NCI-H748 treated with DMSO at 0.1 percent for 48 hours (cell line): ENCODE results near the gene WDR64.

Experiments used
- DNase-seq: peaks from one replicate; lab custom pipeline; 2025; lab: John Stamatoyannopoulos, UW

The WDR64 gene

GRCh38 chr1:241738284-241739078, 86.4 kb downstream of the WDR64 start:
- DNase-seq: no peak

GRCh38 chr1:241742084-241742483, 90.0 kb downstream of the WDR64 start:
- DNase-seq: no peak

- no peak for DNase-seq
These were observed 92.5 kb downstream of the WDR64 start for GRCh38 chr1:241744591-241744990.

- no peak for DNase-seq
These were observed 95.9 kb downstream of the WDR64 start for GRCh38 chr1:241747992-241748391.

DNA sequence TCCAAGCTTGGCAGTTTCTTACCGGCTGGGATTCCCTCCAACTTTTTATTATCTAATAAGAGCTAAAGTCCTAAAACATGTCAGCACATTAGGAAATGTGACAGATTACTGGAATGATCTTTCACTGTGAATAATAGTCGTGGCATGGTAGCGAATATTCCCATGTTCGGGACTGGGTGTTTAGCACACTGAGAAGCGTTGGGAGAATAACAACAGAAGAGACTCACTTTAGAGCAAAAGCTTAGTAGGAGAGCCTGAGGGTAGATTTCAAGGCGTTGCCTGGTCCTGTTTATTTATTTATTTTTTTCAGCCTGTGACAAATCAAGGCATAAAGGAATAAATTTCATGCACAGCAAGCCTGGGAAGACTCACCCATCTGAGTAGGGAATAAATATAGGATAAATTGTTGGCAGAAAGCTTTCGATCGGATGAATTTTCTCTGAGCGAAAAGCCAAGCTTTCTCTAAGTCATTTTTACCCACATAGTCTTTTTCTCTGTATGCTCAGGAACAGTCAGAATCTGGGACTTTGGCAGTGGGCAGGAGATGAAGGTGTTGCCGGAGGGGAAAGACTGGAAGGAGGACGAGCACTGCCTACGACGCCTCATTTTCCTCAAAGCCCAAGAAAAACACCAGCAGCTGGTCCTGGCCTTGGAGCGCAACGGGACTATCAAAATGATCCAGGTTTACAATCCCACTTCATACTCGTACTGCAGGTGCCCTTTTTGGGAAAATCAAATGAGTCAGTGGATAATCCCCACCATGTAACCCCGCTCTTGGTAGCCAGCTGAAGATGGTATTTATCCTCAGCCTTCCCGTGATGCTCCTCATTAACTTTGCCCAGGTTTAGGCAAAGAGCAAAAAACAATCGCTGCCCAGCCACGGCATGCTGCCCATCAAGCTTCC, 97.2 kb downstream of the WDR64 start:
- DNase-seq: no peak

- DNase-seq: no peak
These were observed 98.0 kb downstream of the WDR64 start for GRCh38 chr1:241749945-241750695.

DNA sequence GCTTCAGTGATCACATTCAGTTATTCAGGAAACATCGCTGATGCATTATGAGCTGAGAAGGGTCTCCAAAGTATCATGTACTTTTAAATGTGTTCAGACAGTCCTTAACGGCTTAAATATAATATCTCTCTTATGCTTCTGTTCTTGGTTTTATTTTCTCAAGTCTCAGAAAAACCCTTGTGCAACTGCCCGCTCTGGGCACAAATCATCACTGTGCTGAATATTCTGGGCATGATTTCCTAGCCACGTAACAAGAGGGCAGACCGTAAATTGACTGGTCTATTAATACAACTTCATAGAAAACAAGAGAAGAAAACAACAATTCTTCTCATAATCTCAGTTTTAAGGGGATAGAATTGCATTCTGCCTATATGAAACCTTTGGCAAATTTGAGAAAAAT, 99.4 kb downstream of the WDR64 start:
- no peak for DNase-seq

DNA sequence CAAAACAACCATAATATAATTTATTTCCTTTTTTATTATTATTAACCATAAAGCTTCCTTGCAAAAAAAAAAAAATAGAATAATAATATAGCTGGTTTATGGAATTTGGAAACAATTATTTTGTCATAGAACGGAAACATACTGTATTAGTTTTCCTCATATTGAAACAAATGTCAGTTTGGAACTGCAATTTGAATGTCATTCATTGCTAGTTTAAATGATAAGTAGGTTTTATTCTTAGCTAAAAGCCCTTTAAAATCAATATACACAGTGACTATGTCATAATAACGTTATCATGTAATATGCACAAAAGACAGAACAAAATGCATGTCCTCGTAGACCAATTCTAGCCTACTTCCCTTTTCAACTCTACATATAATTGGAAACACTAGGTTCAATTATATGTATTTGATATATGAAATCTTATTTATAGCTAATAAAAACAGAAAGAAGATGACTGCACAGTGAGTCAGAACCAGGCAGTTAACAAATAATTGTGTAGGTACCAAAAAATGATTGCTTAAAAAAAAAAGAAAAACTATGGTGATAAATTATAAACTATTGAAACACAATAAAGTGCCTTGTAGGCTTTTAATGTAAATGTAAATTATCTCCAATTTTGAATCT, 110.7 kb downstream of the WDR64 start:
- DNase-seq: no peak

DNA sequence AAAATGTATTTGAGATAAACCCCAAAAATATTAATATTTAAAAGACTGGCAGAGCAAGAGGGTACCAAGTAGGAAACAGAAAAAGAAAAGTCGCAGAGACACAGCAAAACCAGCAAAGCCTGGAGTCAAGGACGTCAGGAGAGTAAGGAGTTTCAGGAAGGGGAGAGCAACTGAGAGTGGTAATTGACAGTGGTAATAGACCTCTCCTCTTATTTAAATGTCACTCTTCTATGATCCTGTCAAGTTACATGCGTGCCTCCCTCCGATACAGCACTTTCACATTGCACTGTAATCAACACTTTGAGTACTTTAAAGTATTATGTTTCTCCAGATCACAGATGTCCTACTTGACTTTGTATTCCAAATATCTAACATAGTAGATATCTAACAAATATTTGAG, 113.3 kb downstream of the WDR64 start:
- DNase-seq: no peak

DNA sequence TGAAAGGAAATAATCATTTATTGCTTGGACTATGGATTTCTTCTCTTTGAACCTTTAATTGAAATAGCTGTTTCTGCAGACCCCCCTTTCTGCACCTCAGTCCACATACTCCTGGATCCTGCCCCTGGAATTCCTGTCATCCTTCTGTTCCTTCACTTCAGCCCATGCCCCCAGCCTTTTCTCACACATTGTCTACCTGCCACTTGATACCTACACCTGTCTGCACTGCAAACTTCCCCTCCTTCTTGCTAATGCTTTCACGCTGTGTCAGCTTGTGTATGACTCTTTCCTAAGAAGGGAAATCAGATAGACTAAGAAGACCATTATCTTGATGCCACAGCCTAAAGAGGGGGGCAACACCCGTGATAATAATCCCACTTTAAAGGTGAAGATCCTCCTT, 115.7 kb downstream of the WDR64 start:
- DNase-seq: no peak

GRCh38 chr1:241770115-241770514, 118.0 kb downstream of the WDR64 start:
- DNase-seq: no peak

- DNase-seq: no peak
These were observed 119.0 kb downstream of the WDR64 start for GRCh38 chr1:241771117-241771516.

DNA sequence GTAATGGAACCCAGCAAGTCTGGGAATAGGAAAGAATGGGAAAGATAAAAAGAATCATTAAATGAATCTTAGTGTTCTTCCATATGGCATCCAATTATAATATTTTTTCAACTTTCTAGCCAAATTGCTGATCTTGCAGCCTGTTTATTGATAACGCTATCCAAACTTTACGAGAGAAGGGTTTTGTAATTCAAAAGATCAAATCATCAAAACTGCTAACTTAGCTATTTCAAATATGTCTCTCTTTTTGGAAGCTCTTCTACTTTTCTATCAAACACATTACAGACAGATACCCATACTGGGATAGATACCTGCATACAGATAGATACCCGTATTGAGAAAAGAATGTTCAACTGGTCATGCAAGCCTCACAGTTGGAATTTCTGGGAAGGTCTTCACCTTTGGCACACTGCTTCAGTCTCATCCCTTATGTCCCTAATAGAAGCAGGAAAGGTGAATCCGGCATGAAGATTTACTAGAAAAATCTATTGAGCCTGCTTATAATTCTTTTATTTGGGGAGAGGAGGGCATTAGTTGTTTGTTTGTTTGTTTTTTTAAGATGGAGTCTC, 120.9 kb downstream of the WDR64 start:
- DNase-seq: no peak

- no peak for DNase-seq
These were observed 121.9 kb downstream of the WDR64 start for GRCh38 chr1:241773991-241774390.

- no peak for DNase-seq
These were observed 122.9 kb downstream of the WDR64 start for GRCh38 chr1:241775021-241775420.

DNA sequence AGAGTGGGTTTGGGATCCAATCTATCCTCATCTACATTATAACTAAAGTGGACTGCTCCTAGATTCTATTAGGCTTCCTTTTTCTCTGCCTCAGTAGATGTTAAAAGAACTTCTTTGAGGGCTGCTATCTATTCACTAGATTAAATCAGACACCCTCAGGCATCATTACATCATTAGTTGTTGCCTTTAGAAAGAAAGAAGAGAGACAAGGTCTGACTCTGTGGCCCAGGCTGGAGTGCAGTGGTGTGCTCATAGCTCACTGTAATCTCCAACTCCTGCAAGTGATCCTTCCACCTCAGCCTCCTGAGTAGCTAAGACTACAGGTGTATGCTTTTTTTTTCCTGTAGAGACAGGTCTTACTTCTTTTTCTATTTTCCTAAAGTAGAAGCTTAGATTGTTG, 124.8 kb downstream of the WDR64 start:
- DNase-seq: no peak

DNA sequence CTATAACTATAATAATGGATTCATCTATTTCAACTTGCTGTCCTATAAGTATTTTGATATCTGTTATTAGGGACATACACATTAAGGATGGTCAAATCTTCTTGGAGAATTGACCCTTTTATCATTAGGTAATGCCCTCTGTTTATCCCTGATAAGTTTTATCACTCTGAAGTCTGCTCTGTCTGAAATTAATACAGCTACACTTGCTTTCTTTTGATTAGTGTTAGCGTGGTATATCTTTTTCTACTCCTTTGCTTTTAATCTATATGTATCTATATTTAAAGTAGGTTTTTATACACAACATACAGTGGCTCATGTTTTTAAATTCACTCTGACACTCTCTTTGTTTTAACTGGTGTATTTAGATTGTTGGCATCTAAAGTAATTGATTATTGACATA, 126.0 kb downstream of the WDR64 start:
- no peak for DNase-seq

- no peak for DNase-seq
These were observed 127.8 kb downstream of the WDR64 start for GRCh38 chr1:241779897-241780296.

- no peak for DNase-seq
These were observed 130.3 kb downstream of the WDR64 start for GRCh38 chr1:241782396-241782795.

DNA sequence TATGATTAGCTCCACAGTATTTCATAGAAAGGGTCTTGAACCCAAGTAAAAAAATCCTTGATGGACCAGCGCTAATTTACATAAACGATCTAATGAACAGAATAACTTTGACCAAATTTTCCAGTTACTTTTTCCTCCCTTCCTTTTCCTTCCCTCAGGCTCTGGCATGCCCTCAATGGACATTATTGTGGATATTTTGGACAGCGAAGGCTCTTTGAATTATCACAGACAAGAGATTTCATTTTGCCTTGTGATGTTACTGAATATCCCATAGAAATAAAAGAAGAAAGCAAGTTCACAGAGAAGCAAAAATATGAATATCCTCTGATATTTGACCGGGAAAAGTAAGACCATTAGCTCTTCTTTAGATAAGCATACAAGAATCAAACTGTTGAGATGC, 135.6 kb downstream of the WDR64 start:
- DNase-seq: no peak

- no peak for DNase-seq
These were observed 137.0 kb downstream of the WDR64 start for GRCh38 chr1:241789061-241789460.

DNA sequence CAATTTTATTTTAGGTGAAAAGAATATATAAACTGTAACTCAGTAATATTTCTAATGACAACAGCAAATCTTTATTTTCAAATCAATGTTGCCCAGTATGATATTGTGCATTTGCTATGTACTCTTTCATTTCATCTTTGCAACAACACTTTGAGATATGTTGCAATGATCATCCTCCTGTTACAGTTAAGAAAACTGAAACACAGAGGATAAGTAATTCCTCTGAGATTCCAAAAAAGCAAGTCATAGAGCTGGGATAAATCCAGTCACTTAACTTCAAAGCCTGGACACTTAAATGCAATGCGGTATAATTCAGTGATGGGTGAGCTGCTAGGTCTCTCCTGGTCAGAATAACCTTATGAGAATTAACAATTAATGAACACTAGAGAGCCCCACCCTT, 147.3 kb downstream of the WDR64 start:
- DNase-seq: no peak
